ENCODE data around the gene RAB1B.

The RAB1B gene

GRCh38 chr11:66285250-66285947 lies 17.0 kb downstream of the RAB1B start:
- no peak for DNase-seq

- no peak for DNase-seq
Observed at GRCh38 chr11:66286699-66287098, 18.3 kb downstream of the RAB1B start.

- DNase-seq: peak; percentile 35 to 69 (median 62)
Observed at GRCh38 chr11:66287211-66287888, 18.9 kb downstream of the RAB1B start.

- no peak for DNase-seq
Observed at GRCh38 chr11:66287889-66288670, 19.6 kb downstream of the RAB1B start.

GRCh38 chr11:66288671-66289547 lies 20.5 kb downstream of the RAB1B start, which contains the start of gene YIF1A:
YIF1A (minus strand) TSS chr11:66289143; CDS start chr11:66288985, 158 bp downstream.
- peak; percentile 98 to 100 (median 99) for DNase-seq

- DNase-seq: peak; percentile 81 to 91 (median 84)
Observed at GRCh38 chr11:66289548-66290329, 21.3 kb downstream of the RAB1B start.

GRCh38 chr11:66290330-66290621 lies 21.8 kb downstream of the RAB1B start:
- no peak for DNase-seq

- DNase-seq: no peak
Observed at GRCh38 chr11:66291303-66291705, 22.9 kb downstream of the RAB1B start.

- DNase-seq: peak in 3 of 4 experiments; percentile 21 to 60 (median 46)
Observed at GRCh38 chr11:66291706-66292542, 23.5 kb downstream of the RAB1B start, which contains the start of gene TMEM151A. TMEM151A (plus strand) TSS chr11:66291894; CDS start chr11:66292014, 120 bp downstream.

- DNase-seq: no peak
Observed at GRCh38 chr11:66292543-66293332, 24.3 kb downstream of the RAB1B start.

GRCh38 chr11:66293352-66293751 lies 24.9 kb downstream of the RAB1B start:
- no peak for DNase-seq

- DNase-seq: no peak
Observed at GRCh38 chr11:66293777-66294625, 25.6 kb downstream of the RAB1B start.

GRCh38 chr11:66294626-66295620 lies 26.5 kb downstream of the RAB1B start:
- no peak for DNase-seq

- DNase-seq: no peak
Observed at GRCh38 chr11:66297610-66298009, 29.2 kb downstream of the RAB1B start.

GRCh38 chr11:66299186-66299585 lies 30.7 kb downstream of the RAB1B start:
- peak; percentile 64 to 85 (median 80) for DNase-seq

GRCh38 chr11:66302656-66303055 lies 34.2 kb downstream of the RAB1B start:
- DNase-seq: no peak

- DNase-seq: no peak
Observed at GRCh38 chr11:66309475-66309874, 41.0 kb downstream of the RAB1B start.
